OCI-LY3 (cell line): Measurements from ENCODE around the gene FEN1.

ENCODE experiments used
- H2AFZ ChIP-seq: fragments of 200-600, 300-600 bp; shearing (Covaris generic); 2 replicates; pipeline ENCODE4 v1.6.0; 2014; ENCODE audit warnings: antibody characterized with exemption, low read depth, low read length
- H3K27ac ChIP-seq: fragments of 200-600, 300-600 bp; sonication (generic); 2 replicates; pipeline ENCODE4 v1.5.1; 2014; ENCODE audit warnings: mild to moderate bottlenecking, low read length, moderate library complexity, mixed read lengths
- H3K27me3 ChIP-seq: fragments of 200-600, 300-600 bp; sonication (generic); 2 replicates; pipeline ENCODE4 v1.6.1; 2014; ENCODE audit warnings: low read depth, low read length, mixed read lengths
- H3K36me3 ChIP-seq: fragments of 200-600, 300-600 bp; sonication (generic); replicated peaks from 2 replicates; pipeline ENCODE3; 2014; ENCODE audit warnings: low read depth, low read length, mixed read lengths
- H3K4me1 ChIP-seq: fragments of 300-600, 200-600 bp; sonication (generic); 2 replicates; pipeline ENCODE4 v1.6.1; 2014; ENCODE audit warnings: low read length, mixed read lengths
- H3K4me2 ChIP-seq: fragments of 200-600, 300-600 bp; sonication (generic); 2 replicates; pipeline ENCODE4 v1.6.1; 2014; ENCODE audit warnings: low read length, mixed read lengths
- H3K4me3 ChIP-seq: fragments of 300-600, 200-600 bp; sonication (generic); 2 replicates; pipeline ENCODE4 v1.5.1; 2014; ENCODE audit warnings: antibody characterized with exemption, mild to moderate bottlenecking, low read length, moderate library complexity
- H3K79me2 ChIP-seq: fragments of 300-600, 200-600 bp; shearing (Covaris generic); 2 replicates; pipeline ENCODE4 v1.6.1; 2014; ENCODE audit warnings: mild to moderate bottlenecking, low read length, mixed read lengths
- H3K9ac ChIP-seq: fragments of 300-600, 200-600 bp; shearing (Covaris generic); 2 replicates; pipeline ENCODE4 v1.6.0; 2014; ENCODE audit warnings: mild to moderate bottlenecking, low read length, moderate library complexity
- H3K9me3 ChIP-seq: fragments of 200-600, 300-600 bp; shearing (Covaris generic); 2 replicates; pipeline ENCODE4 v1.6.1; 2014; ENCODE audit warnings: low read length, mixed read lengths; ENCODE audit not compliant: insufficient read depth
- H4K20me1 ChIP-seq: fragments of 200-600, 300-600 bp; sonication (generic); 2 replicates; pipeline ENCODE4 v1.6.1; 2016; ENCODE audit warnings: low read length, mixed read lengths; ENCODE audit not compliant: insufficient read depth
- CTCF ChIP-seq: fragments of 200-600, 300-600 bp; sonication (generic); IDR thresholded peaks from 2 replicates; pipeline ENCODE4 v1.5.1; 2014; ENCODE audit warnings: antibody characterized with exemption, low read length, low read depth
- EZH2phosphoT487 ChIP-seq: fragments of 200-600 bp; shearing (Covaris generic); IDR thresholded peaks from 2 replicates; pipeline ENCODE4 v1.6.1; 2018; ENCODE audit warnings: antibody characterized with exemption, mixed run types, low read depth

The FEN1 gene

GRCh38 chr11:61744609-61745156, 48.0 kb upstream of the FEN1 start:
- Histone ChIP-seq H3K27ac (no peak overlapping the region), H3K9ac (no peak overlapping the region)

GRCh38 chr11:61745781-61746441, 46.8 kb upstream of the FEN1 start:
- Histone ChIP-seq H3K36me3 (no peaks in the 10 kb centered on the region), H2AFZ (no peak overlapping the region), H3K9me3 (no peaks in the 10 kb centered on the region), H3K4me1 (no peaks in the 10 kb centered on the region), H3K4me2 (no peak overlapping the region), H3K27ac (no peak overlapping the region), H3K4me3 (no peak overlapping the region), H4K20me1 (no peaks in the 10 kb centered on the region), H3K9ac (no peak overlapping the region), H3K27me3 (no peaks in the 10 kb centered on the region; the same call in 1 of the 2 replicates), H3K79me2 (no peaks in the 10 kb centered on the region)
- TF ChIP-seq EZH2phosphoT487 (no peak), CTCF (no peak)

More at GRCh38 chr11:61744609-61745156, 48.0 kb upstream of the FEN1 start:
- Histone ChIP-seq H3K4me2 (no peak overlapping the region), H4K20me1 (no peaks in the 10 kb centered on the region), H3K9me3 (no peaks in the 10 kb centered on the region), H2AFZ (no peak overlapping the region), H3K36me3 (no peaks in the 10 kb centered on the region), H3K79me2 (no peaks in the 10 kb centered on the region), H3K4me1 (no peaks in the 10 kb centered on the region), H3K27me3 (no peaks in the 10 kb centered on the region), H3K4me3 (no peak overlapping the region)
- no peak for TF ChIP-seq EZH2phosphoT487
- no peak for TF ChIP-seq CTCF

GRCh38 chr11:61746442-61747191, 46.1 kb upstream of the FEN1 start:
- no peak overlapping the region for H3K4me3 ChIP-seq
- H3K79me2 ChIP-seq = no peaks in the 10 kb centered on the region
- H4K20me1 ChIP-seq = no peaks in the 10 kb centered on the region
- no peaks in the 10 kb centered on the region for H3K36me3 ChIP-seq
- no peaks in the 10 kb centered on the region for H3K9me3 ChIP-seq
- H2AFZ ChIP-seq = no peak overlapping the region
- H3K4me2 ChIP-seq = no peak overlapping the region
- H3K27me3 ChIP-seq = no peaks in the 10 kb centered on the region; the same call in 1 of the 2 replicates
- no peaks in the 10 kb centered on the region for H3K4me1 ChIP-seq
- no peak overlapping the region for H3K9ac ChIP-seq
- TF ChIP-seq EZH2phosphoT487 = no peak
- no peak for TF ChIP-seq CTCF
- no peak overlapping the region for H3K27ac ChIP-seq
